HepG2 (cell line): ENCODE data around the gene PCGF2. TPM values are rescaled to one million over a fixed set of nuclear protein-coding genes. Genes with fewer than 3 reads are reported as not detected.

Source experiments
- CBX1 ChIP-seq: IDR thresholded peaks from one replicate; pipeline ENCODE4 v1.6.1; 2016; ENCODE audit warnings: antibody characterized with exemption, low read depth
- CEBPG ChIP-seq: IDR thresholded peaks from 2 replicates; pipeline ENCODE4 v1.6.1; 2016
- GZF1 ChIP-seq: sonication (generic); formaldehyde crosslinking; IDR thresholded peaks from 2 replicates; pipeline ENCODE4 v1.5.1; 2020; ENCODE audit warnings: mild to moderate bottlenecking, missing genetic modification reagents
- ISX ChIP-seq: sonication (generic); formaldehyde crosslinking; conservative IDR thresholded peaks from 2 replicates; pipeline ENCODE4 v1.5.0; 2020; ENCODE audit warnings: missing genetic modification reagents
- JARID2 ChIP-seq: sonication (generic); formaldehyde crosslinking; IDR thresholded peaks from 2 replicates; pipeline ENCODE4 v1.8.1; 2023; ENCODE audit warnings: missing genetic modification reagents, inconsistent platforms; ENCODE audit not compliant: insufficient replicate concordance
- JUN ChIP-seq: sonication (generic); formaldehyde crosslinking; IDR thresholded peaks from 2 replicates; pipeline ENCODE4 v1.4.0; 2020; ENCODE audit warnings: mild to moderate bottlenecking, missing genetic modification reagents
- KLF6 ChIP-seq: IDR thresholded peaks from 2 replicates; pipeline ENCODE4 v1.8.0; 2016; ENCODE audit warnings: missing biosample characterization, missing genetic modification reagents
- MED13 ChIP-seq: sonication (generic); formaldehyde crosslinking; IDR thresholded peaks from 2 replicates; pipeline ENCODE4 v1.5.0; 2020; ENCODE audit warnings: missing genetic modification reagents
- NRL ChIP-seq: sonication (generic); formaldehyde crosslinking; IDR thresholded peaks from 2 replicates; pipeline ENCODE4 v1.5.0; 2020; ENCODE audit warnings: missing genetic modification reagents, mild to moderate bottlenecking, moderate library complexity, borderline replicate concordance
- ONECUT2 ChIP-seq: sonication (generic); formaldehyde crosslinking; IDR thresholded peaks from 2 replicates; pipeline ENCODE4 v1.4.0; 2020; ENCODE audit warnings: missing genetic modification reagents
- STAG1 ChIP-seq: sonication (generic); formaldehyde crosslinking; IDR thresholded peaks from 2 replicates; pipeline ENCODE4 v1.4.0; 2020; ENCODE audit warnings: missing genetic modification reagents
- ZNF264 ChIP-seq: sonication (generic); formaldehyde crosslinking; IDR thresholded peaks from 2 replicates; pipeline ENCODE4 v1.4.0; 2020; ENCODE audit warnings: missing genetic modification reagents
- ZNF468 ChIP-seq: sonication (generic); formaldehyde crosslinking; IDR thresholded peaks from 2 replicates; pipeline ENCODE4 v1.8.0; 2022; ENCODE audit warnings: mild to moderate bottlenecking, moderate library complexity, missing genetic modification reagents
- ZNF83 ChIP-seq: sonication (generic); formaldehyde crosslinking; IDR thresholded peaks from 2 replicates; pipeline ENCODE4 v1.4.0; 2020; ENCODE audit warnings: missing genetic modification reagents, mild to moderate bottlenecking, borderline replicate concordance
- ZNF850 ChIP-seq: sonication (generic); formaldehyde crosslinking; conservative IDR thresholded peaks from 2 replicates; pipeline ENCODE4 v1.9.0; 2021; ENCODE audit warnings: mild to moderate bottlenecking, missing genetic modification reagents
- ZNF891 ChIP-seq: sonication (generic); formaldehyde crosslinking; IDR thresholded peaks from 2 replicates; pipeline ENCODE4 v1.5.0; 2020; ENCODE audit warnings: mild to moderate bottlenecking, missing genetic modification reagents
- polyA plus RNA-seq, 8 experiments: library from polyadenylated mRNA; depleted of rRNA in 3 of 8; stranded (reverse) in 7 of 8; unstranded in 1 of 8; fragments of >200 nt; fragmentation: Illumina TruSeq in 4 of 8; extraction: Trizol in 4 of 8; gene quantifications; 2 replicates each; pipeline versions ENCODE4 v1.2.1 to v1.2.3, GENCODE V29; 2011 to 2016; ENCODE audit warnings: low read depth in 4 of 8, missing spikeins in 1 of 8, mixed read lengths in 1 of 8; ENCODE audit not compliant: insufficient read depth in 1 of 8
- total RNA-seq, 5 experiments: library from RNA; depleted of rRNA; stranded (reverse); fragments of >200 nt; fragmentation: Illumina TruSeq; extraction: Trizol; gene quantifications; 2 replicates each; pipeline ENCODE4 v1.2.3, GENCODE V29; 2016; ENCODE audit warnings: low read depth in 1 of 5
- TF ChIP-seq, protein P1 (sequence below): sonication (generic); formaldehyde crosslinking; IDR thresholded peaks from 2 replicates; pipeline ENCODE4 v1.5.0; 2020; ENCODE audit warnings: mild to moderate bottlenecking, missing genetic modification reagents
- TF ChIP-seq, protein P2 (sequence below): sonication (generic); formaldehyde crosslinking; IDR thresholded peaks from 2 replicates; pipeline ENCODE4 v1.4.0; 2020; ENCODE audit warnings: missing genetic modification reagents
- TF ChIP-seq, protein P3 (sequence below), 2 experiments: sonication (generic) in 1 of 2; formaldehyde crosslinking in 1 of 2; IDR thresholded peaks; 2 replicates each; pipeline versions ENCODE4 v1.5.1 to v1.6.1; 2011 to 2020; ENCODE audit warnings: borderline replicate concordance in 1 of 2, low read depth in 1 of 2, low read length in 1 of 2, mild to moderate bottlenecking in 1 of 2, missing genetic modification reagents in 1 of 2, moderate library complexity in 1 of 2
- TF ChIP-seq, protein P4 (sequence below): sonication (generic); formaldehyde crosslinking; IDR thresholded peaks from 2 replicates; pipeline ENCODE4 v1.5.0; 2020; ENCODE audit warnings: missing genetic modification reagents
- TF ChIP-seq, protein P5 (sequence below): sonication (generic); formaldehyde crosslinking; IDR thresholded peaks from 2 replicates; pipeline ENCODE4 v1.8.0; 2022; ENCODE audit warnings: missing genetic modification reagents, mild to moderate bottlenecking, moderate library complexity, borderline replicate concordance

Gene PCGF2
- total and polyA plus RNA-seq, 2 of the 13 experiments (the other 11 are each of a cell fraction or from before 2014, with no cell fraction given): 11.6 to 29.4 TPM

DNA sequence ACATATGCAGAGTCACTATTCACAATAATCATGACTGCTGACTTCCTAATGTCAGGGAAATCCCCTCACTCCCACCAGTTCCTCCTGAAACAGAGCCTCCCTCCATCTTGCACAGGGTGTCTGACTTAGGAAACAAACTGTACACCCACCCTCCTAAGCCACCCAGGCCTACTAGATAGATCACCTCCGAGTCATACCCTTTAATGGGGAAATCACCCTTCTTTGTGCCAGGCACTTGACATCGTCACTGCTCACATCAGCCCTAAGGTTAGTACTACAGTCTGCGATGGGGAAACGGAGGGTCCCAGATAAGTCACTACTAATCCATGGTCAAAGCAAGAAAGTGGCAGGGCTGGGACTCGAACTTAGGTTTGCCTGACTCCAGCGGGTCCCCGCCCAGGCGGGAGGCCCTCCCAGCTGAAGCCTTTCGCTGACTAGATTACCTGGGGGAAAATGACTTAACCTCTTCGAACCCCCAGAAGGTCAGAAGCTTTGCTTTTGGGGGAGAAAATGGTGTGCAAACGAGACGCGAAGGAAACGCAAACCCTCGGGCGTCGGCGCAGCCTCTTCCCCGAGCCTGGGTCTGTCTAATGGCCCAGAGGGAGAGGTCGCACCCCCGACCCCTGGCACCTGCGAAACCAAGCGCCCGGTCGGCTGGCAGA, 46.5 kb downstream of the PCGF2 start (continued):
- TF ChIP-seq GZF1 (no peak), ZNF850 (CRISPR knock-in tag) (no peak; the same call in 1 of the 2 replicates), ZNF891 (peak; percentile 63), ZNF264 (CRISPR knock-in tag) (no peak), ONECUT2 (CRISPR knock-in tag) (no peak), JUN (CRISPR knock-in tag) (no peak), ZNF83 (CRISPR knock-in tag) (no peak), CBX1 (no peak), MED13 (CRISPR knock-in tag) (no peak), ISX (CRISPR knock-in tag) (no peak), NRL (CRISPR knock-in tag) (peak; percentile 65; the same call in 1 of the 2 replicates), STAG1 (no peak; the same call in 1 of the 2 replicates), ZNF468 (no peak), CEBPG (CRISPR knock-in tag) (0 out of 2 replicates have a peak, but pooled peaks have one; percentile 9), JARID2 (CRISPR knock-in tag) (no peak), KLF6 (CRISPR knock-in tag) (no peak)
- TF ChIP-seq, protein P1, sequence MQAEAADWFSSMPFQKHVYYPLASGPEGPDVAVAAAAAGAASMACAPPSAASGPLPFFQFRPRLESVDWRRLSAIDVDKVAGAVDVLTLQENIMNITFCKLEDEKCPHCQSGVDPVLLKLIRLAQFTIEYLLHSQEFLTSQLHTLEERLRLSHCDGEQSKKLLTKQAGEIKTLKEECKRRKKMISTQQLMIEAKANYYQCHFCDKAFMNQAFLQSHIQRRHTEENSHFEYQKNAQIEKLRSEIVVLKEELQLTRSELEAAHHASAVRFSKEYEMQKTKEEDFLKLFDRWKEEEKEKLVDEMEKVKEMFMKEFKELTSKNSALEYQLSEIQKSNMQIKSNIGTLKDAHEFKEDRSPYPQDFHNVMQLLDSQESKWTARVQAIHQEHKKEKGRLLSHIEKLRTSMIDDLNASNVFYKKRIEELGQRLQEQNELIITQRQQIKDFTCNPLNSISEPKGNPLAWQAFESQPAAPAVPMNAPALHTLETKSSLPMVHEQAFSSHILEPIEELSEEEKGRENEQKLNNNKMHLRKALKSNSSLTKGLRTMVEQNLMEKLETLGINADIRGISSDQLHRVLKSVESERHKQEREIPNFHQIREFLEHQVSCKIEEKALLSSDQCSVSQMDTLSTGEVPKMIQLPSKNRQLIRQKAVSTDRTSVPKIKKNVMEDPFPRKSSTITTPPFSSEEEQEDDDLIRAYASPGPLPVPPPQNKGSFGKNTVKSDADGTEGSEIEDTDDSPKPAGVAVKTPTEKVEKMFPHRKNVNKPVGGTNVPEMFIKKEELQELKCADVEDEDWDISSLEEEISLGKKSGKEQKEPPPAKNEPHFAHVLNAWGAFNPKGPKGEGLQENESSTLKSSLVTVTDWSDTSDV (CRISPR knock-in tag): no peak
- TF ChIP-seq, protein P2, sequence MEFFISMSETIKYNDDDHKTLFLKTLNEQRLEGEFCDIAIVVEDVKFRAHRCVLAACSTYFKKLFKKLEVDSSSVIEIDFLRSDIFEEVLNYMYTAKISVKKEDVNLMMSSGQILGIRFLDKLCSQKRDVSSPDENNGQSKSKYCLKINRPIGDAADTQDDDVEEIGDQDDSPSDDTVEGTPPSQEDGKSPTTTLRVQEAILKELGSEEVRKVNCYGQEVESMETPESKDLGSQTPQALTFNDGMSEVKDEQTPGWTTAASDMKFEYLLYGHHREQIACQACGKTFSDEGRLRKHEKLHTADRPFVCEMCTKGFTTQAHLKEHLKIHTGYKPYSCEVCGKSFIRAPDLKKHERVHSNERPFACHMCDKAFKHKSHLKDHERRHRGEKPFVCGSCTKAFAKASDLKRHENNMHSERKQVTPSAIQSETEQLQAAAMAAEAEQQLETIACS (CRISPR knock-in tag): no peak
- TF ChIP-seq, protein P3, sequence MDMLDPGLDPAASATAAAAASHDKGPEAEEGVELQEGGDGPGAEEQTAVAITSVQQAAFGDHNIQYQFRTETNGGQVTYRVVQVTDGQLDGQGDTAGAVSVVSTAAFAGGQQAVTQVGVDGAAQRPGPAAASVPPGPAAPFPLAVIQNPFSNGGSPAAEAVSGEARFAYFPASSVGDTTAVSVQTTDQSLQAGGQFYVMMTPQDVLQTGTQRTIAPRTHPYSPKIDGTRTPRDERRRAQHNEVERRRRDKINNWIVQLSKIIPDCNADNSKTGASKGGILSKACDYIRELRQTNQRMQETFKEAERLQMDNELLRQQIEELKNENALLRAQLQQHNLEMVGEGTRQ (IDR thresholded peaks at IDR 0.05; ENCODE audit: low read depth, low read length): no peak
- TF ChIP-seq, protein P3 (CRISPR knock-in tag; IDR thresholded peaks at IDR 0.05; ENCODE audit: borderline replicate concordance): no peak
- TF ChIP-seq, protein P4, sequence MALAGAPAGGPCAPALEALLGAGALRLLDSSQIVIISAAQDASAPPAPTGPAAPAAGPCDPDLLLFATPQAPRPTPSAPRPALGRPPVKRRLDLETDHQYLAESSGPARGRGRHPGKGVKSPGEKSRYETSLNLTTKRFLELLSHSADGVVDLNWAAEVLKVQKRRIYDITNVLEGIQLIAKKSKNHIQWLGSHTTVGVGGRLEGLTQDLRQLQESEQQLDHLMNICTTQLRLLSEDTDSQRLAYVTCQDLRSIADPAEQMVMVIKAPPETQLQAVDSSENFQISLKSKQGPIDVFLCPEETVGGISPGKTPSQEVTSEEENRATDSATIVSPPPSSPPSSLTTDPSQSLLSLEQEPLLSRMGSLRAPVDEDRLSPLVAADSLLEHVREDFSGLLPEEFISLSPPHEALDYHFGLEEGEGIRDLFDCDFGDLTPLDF (CRISPR knock-in tag): no peak
- TF ChIP-seq, protein P5, sequence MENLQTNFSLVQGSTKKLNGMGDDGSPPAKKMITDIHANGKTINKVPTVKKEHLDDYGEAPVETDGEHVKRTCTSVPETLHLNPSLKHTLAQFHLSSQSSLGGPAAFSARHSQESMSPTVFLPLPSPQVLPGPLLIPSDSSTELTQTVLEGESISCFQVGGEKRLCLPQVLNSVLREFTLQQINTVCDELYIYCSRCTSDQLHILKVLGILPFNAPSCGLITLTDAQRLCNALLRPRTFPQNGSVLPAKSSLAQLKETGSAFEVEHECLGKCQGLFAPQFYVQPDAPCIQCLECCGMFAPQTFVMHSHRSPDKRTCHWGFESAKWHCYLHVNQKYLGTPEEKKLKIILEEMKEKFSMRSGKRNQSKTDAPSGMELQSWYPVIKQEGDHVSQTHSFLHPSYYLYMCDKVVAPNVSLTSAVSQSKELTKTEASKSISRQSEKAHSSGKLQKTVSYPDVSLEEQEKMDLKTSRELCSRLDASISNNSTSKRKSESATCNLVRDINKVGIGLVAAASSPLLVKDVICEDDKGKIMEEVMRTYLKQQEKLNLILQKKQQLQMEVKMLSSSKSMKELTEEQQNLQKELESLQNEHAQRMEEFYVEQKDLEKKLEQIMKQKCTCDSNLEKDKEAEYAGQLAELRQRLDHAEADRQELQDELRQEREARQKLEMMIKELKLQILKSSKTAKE (CRISPR knock-in tag): no peak
